ENCODE results near the gene AKR7A3. TPM values are rescaled to one million over a fixed set of nuclear protein-coding genes. Genes with fewer than 3 reads are reported as not detected.

Gene AKR7A3
- total RNA-seq (2022; extraction: Qiagen RNA extraction; ENCODE audit: low read depth), result 0.14 to 0.17 TPM (median 0.16 TPM) in 5 replicates

DNA sequence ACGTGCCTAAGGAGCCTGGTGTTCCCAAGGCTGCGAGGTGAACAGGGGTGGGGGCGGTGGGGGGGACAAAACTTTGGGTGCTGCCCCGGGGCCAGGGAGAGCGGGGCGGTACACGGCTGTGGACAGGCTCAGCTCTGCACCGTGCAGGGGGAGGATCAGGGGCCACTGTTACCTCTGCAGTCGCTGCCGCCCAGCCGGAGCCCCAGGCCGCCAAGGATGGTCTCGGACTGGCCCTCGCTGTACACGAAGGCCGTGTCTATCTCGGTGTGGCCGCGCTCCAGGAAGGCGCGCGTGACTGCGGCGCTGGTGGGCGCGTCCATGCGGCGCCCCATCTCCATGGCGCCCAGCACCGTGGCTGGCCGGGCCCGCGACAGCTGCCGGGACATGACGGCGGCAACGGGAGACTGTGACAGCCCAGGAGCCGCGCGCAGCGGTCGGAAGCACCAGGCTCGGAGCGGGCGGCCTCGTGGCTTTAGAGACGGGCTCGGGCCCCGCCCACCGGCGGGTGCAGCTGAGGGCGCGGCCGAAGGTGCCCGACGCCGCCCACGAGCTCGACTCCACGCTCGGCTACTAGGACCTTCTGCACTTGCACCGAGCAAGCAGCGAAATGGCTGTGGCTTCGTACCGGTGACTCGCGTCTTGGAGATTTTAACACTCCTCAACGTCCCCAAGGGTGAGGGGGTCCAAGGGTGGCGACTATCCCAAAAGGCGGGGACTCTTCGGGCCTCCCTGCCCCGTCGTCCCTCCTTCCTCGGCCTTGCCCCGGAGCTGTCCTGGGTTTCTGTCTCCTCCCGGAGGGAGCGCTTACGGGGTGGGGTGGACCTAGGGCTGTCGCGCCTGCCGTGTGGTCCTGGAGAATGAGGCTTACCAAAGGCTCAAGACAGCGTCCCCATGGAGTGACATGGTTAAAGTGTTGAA, at the start of gene AKR7A3:
AKR7A3 (minus strand) TSS at position 447 of the 918 bp plus-strand sequence; CDS start at position 386, 61 bp downstream.

DNA sequence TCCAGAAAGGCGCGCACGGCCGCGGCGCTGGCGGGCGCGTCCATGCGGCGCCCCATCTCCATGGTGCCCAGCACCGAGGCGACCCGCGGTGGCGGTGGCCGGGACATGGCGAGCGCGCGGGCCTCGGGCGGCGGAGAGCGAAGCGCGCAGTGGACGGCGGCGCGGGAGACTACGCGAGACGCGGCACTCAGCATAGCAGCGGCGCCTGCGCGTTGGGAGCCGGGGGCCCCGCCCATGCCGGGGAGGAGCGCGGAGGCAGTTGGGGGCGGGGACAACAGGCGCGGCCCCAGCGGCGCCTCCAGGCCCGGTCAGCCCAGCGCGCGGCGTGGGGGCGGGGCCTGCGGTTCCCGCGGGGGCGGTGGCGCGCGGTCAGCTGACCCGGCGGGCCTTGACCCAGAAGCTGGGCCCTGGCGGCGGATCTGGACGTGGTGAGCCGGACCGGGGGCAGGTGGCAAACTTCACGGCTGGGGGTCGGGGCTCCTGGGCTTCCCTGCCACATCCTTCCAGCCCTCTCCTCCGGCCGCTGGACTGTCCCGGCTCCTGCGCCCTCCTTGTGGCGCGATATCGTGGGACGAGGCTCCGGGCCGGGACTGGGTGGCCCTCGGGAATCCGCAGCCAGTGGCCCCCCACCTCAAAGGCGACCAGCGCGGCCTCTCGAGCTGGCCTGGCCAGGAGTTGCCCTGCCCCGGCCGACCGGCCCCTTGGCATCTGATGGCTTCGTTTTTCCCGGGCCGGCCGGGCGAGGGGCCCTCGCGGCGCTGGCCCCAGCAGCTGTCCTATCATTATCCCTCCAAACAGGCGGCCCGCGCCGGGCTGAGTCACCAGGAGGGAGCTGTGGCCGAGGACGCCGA, 23.6 kb upstream of the AKR7A3 start, which contains the start of the genes AKR7A2 and SLC66A1:
AKR7A2 (minus strand) TSS at position 214 of the 851 bp plus-strand sequence; CDS start at position 194, 20 bp downstream.
SLC66A1 (plus strand) TSS at position 396 of the 851 bp plus-strand sequence. CDS start 5,352 bp downstream, outside the sequence.

DNA sequence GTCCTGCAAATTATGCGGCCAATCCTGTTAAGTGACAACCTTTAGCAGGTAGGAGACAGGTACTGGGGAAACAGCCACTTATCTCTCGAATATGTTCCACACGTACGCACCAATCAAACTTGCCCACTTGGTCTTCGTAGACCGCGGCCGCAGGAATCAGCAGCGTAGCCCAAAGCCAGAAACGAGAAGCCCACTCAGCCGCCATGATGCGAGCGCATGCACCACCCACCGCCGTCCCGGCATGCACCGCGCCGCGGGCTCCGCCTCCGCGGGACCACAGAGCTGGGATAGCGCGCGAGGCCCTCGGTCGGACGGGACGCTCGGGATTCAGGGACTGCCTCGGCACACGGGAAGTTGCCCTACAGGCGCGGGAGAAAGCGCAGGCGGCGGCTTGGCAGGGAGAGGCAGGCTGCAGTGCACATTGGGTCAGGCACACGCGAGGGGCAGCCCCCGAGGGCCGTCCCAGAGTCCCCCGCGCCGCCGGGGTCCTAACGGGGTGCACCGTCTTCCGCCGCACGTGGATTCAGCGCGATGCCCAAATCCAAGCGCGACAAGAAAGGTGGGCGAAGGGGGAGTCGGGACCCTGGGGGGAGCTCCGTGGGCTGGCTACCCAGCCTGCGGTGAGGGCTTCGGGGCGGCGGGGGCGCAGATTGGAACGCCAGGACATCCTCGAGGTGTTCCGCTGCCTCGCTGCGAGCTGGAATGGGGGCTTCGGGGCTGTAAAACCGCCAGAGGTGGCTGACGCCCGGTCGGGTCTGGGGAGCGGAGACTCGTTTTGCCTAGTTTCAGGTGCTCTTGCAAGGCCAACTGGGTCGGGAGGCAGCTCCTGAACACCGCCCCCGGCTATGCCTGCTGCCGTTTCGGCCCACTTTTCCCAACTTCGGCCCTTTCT, 37.0 kb downstream of the AKR7A3 start, which contains the start of the genes EMC1 and MRTO4:
EMC1 (minus strand) TSS at position 220 of the 892 bp plus-strand sequence; CDS start at position 205, 15 bp downstream.
MRTO4 (plus strand) TSS at position 501 of the 892 bp plus-strand sequence; CDS start at position 532, 31 bp downstream.

Other genes starting within 250 kb of the AKR7A3 start
- gene UBR4, start 78.5 kb downstream of the AKR7A3 start, total RNA-seq (2022; extraction: Qiagen RNA extraction; ENCODE audit: low read depth), result 105 to 125 TPM (median 108 TPM) in 5 replicates
- gene EMC1, start 37.2 kb downstream of the AKR7A3 start, total RNA-seq (2022; extraction: Qiagen RNA extraction; ENCODE audit: low read depth), result 27.3 to 38.6 TPM (median 35.9 TPM) in 5 replicates
- gene MRTO4, start 37.0 kb downstream of the AKR7A3 start, total RNA-seq (2022; extraction: Qiagen RNA extraction; ENCODE audit: low read depth), result 70.0 to 77.5 TPM (median 71.7 TPM) in 5 replicates
- gene AKR7A2, start 23.4 kb upstream of the AKR7A3 start, total RNA-seq (2022; extraction: Qiagen RNA extraction; ENCODE audit: low read depth), result 35.2 to 53.9 TPM (median 49.8 TPM) in 5 replicates
- gene SLC66A1, start 23.6 kb upstream of the AKR7A3 start, total RNA-seq (2022; extraction: Qiagen RNA extraction; ENCODE audit: low read depth), result 16.2 to 23.7 TPM (median 22.1 TPM) in 5 replicates
- gene CAPZB, start 196.8 kb upstream of the AKR7A3 start, total RNA-seq (2022; extraction: Qiagen RNA extraction; ENCODE audit: low read depth), result 227 to 236 TPM (median 230 TPM) in 5 replicates